Activated CD8-positive, alpha-beta memory T cell treated with anti-CD3 and anti-CD28 coated beads for 36 hours (primary cell): ENCODE results near the gene C4orf50. TPM values are rescaled to one million over a fixed set of nuclear protein-coding genes. Genes with fewer than 3 reads are reported as not detected.

Experiments
- CTCF ChIA-PET: fragments of 350-600 bp; sonication (Branson Sonifier 250); formaldehyde crosslinking; loops from one replicate; lab custom pipeline; 2021; ENCODE audit warnings: antibody characterized with exemption; lab: Charles Lee
- POLR2A ChIA-PET: fragments of 350-600 bp; sonication (Branson Sonifier 250); formaldehyde crosslinking; loops from one replicate; lab custom pipeline; 2021; ENCODE audit warnings: antibody characterized with exemption; lab: Charles Lee
- total RNA-seq, 2 experiments: library from RNA; stranded (reverse); gene quantifications; one replicate each; pipeline ENCODE4 v1.2.3, GENCODE V29; 2021

The C4orf50 gene
- total RNA-seq: under 1 TPM; 0.17 to 0.19 TPM

DNA sequence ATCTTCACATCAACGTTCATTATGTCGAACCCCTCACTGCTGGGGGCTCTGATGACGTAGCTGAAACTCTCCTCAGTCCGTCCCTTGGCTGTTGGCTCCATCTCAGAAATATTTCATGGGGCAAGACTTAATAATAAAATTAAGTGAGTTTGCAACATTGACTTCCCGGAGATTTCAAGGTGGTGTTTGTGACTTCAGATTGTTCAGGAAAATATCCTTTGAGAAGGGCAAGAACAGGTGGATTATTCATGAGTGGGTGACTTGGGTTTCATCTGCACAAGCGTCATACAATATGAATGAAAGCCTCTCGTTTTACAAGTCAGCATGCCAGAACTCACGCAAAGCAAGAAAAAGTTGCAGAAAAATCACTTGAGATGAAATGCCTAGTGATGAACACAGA, at the start of gene C4orf50:
TSS of gene C4orf50 (minus strand) at position 101 of the 400 bp plus-strand sequence.
- CTCF ChIA-PET: no interaction called here
- POLR2A ChIA-PET: no interaction called here

DNA sequence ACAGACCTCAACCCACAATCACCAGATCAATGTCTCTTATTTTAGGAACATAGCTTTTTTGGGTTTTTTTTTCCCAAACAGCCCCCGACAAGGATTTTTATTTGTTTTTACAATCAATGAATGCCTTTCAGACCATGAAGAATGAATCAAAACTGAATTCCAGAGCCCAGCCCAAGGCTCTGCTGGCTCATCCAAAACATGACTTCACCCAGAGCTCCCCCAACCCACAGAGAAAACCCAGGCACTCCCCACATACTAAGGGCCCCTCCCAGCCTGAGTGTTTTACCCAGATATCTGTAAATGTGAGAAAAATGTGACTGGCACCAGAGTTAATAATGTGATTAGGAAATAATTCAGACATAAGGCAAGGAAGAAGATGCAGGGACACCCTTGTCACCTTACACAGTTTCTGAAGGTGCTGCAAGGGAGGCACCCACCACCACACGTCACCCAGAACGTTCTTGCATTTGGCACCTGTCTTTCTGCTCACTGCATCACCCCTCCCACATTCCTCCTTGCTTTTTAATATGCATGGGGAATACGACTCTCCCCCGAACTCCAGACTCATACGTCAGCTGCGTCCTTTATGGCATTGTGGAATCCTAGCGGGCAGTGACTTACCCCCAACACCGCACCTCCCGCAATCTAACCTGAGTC, 47.8 kb upstream of the C4orf50 start:
- POLR2A ChIA-PET: no interaction called here
- CTCF ChIA-PET: no interaction called here

DNA sequence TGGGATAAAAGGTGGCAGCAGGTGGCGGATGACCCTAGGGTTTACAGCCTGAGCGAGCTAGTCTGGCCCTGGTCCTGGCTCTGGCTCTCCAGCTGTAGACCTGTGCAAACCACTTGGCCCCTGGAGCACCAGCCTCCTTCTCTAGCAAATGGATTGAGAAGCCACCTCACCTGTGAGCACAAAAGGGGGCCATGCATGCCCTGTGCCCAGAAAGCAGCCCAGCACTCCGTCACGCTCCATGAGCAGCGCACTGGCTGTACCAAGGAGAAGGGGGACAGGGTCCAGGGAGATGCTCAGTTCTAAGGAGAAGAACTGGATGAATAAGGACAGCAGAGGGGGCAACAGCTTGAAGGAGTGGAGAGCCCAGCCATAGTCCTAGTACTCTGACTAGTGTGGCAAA, 46.9 kb upstream of the C4orf50 start:
- CTCF ChIA-PET: no interaction called here

DNA sequence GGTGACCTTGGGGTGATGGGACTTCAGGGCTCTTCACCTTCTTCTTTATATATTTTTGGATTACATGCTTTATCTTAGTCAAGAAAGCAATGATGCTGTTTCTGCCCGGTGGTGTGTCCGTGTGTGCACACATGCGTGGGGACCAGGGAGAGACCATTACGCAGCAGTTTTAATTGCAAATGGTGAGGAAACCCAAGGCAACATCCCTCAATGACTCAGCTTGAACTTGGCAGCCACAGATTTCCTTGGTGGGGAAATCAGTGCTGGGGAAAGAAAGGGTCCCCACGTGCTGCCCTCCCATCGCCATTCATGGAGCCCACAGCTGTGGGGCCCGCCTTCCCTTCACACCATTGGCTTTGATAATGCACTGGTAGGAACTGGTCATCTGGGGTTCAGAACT, 46.2 kb upstream of the C4orf50 start:
- CTCF ChIA-PET: no interaction called here
- POLR2A ChIA-PET: no interaction called here

More for the DNA sequence above, 46.9 kb upstream of the C4orf50 start:
- POLR2A ChIA-PET: no interaction called here

DNA sequence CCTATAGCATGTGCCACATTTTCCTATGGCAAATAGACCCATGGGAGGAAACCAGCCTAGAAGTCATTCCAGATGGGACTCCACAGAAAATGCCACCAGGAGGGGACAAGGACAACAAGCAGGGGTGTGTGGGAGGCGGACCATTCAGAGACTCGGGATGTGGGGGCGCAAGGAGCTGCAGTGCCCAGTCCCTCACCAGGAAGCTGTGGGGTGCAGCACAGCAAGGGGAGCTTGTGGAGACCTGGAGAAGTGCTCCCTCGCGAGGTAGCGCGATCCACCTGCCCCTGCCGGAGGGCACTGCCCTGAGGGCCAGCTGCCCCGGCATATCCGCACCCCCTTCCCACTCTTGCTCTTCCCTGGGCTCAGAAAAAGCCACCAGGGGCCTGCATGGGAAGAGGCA, 45.5 kb upstream of the C4orf50 start:
- POLR2A ChIA-PET: no interaction called here

DNA sequence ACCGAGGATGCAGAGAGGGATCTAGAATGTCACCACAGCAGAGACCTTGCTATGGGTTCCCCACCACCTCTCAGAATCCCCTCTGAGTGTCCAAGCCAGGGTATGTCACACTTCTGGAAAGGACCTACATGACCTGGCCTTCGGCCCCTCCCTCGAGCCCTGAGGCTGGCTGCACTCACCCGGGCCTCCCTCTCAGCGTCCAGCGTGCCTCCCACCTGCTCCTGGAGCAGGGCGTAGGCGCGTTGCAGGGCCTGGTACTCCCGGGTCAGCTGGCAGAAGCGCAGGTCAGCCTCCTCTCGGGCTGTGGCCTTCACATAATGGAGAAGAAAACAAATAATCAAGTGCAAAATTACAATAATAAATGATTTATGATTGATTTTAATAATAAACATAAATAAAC, 43.9 kb upstream of the C4orf50 start:
- POLR2A ChIA-PET: no interaction called here
- CTCF ChIA-PET: no interaction called here

More for the DNA sequence above, 45.5 kb upstream of the C4orf50 start:
- CTCF ChIA-PET: no interaction called here

GRCh38 chr4:6059375-6059805, 41.2 kb upstream of the C4orf50 start:
- POLR2A ChIA-PET: no interaction called here
- CTCF ChIA-PET: no interaction called here

DNA sequence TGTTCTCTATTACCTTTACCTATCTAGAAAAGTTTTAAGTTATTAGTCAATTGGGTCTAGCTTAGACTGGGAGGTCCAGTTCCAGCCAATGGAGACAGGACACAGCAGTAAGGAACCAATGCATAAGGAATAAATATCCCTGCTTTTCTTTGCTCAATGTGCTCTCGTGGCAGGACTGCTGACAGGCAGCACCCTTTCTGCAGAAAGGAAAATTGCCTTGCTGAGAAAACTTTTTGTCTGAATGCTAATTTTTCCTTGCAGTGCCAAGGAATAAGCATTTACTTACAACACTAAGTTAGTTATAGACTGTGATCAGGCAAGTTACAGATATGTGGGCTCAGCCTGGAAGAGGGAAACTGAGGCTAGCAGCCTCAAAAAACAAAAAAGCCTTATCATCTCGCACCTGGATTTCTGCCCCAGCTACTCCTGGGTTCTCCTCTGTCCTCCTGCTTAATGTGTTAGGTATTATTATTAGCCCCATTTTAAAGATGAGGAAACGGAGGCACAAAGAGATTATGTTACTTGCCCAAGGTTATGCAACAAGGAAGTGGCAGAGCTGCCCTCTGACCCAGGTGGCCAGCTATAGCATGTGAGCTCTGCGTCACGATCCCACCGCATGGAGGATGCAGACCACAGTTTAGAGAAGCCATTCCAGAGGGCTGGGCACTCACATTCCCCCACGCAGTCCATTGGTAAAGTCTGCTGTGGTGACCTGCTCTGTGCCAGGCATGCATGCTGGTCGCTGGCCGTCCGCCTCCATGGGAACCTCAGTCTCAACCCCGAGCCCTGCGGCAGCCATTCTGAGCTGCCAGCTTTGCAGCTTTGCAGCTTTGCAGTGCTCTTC, 40.5 kb upstream of the C4orf50 start:
- CTCF ChIA-PET: no interaction called here
- POLR2A ChIA-PET: no interaction called here

GRCh38 chr4:6056976-6057766, 38.9 kb upstream of the C4orf50 start:
- POLR2A ChIA-PET: no interaction called here
- CTCF ChIA-PET: no interaction called here

- ChIA-PET CTCF (no interaction called here), POLR2A (no interaction called here)
These were observed 37.2 kb upstream of the C4orf50 start for GRCh38 chr4:6055436-6055835.

DNA sequence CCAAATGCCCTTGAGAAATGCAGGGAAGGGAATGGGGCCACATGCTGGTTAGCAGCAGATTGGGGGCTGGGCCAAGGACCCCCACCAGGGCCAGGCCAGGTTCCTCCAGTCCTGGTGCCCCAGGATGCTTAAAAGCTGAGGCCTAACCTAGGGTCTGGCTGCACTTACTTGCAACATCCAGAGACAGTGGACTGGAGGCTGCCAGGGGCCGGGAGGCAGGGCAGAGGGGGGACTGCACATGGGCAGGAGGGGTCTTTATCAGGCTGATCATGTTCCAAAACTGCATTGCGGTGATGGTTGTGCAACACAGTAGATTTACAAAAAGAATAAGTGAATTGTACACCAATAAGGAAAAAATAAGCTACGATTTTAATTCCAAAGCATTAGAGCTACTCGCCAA, 36.8 kb upstream of the C4orf50 start:
- CTCF ChIA-PET: no interaction called here
- POLR2A ChIA-PET: no interaction called here

DNA sequence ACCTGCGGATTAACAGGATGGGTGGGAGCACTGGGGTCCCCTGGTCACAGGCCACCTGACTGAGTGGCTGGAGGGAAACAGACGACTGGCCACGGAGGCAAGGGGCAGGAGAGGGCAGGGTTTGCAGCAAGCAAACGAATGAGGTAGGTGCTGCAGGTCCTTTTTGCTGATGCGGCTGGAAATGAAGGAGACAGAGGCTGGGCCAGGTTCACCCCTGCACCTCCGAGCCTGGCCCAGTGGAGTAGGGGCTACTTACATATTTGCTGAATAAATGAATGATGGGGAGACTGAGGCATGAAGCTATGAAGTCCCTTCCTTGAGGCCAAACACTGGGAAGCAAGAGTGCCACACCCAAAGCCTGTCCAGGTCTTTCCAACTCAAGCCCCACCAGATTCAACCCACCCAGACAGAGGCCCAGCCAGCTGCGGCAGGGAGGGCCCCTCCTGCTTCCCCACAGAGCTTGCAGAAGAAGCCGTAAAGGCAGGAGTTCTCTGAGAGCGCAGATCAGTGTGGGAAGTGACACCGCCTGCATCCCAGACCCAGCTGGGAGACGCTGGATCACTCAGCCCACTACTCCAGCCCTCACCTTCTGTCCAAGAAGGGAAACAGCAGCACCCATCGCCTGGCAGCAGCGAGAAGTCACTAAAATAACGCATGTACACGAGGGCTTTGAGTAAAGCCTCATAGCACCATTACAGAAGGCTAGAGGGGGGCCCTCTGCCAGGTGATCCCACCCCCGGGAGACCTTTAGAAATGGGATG, 36.1 kb upstream of the C4orf50 start:
- ChIA-PET CTCF (no interaction called here), POLR2A (no interaction called here)

- POLR2A ChIA-PET: no interaction called here
- CTCF ChIA-PET: no interaction called here
These were observed 34.4 kb upstream of the C4orf50 start for GRCh38 chr4:6052679-6053078.

DNA sequence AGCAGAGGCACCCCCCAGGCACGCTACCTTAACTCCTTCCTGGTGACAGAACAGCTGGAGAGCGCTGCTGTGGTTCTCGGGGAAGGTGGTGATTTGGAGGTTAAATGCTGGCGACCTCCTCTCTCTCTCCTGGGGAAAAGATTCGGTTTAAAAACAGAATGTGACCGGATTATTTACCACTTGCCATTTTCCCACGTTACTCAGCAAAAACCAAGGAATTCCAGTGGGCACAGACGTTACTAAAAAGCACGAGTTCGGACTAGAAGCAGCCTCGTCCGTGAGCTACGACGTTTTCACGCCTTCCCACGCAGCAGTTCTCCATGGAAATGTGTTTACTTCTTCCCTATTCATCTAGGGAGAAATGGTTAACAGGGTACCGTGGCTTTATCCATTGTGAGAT, 32.3 kb upstream of the C4orf50 start:
- ChIA-PET CTCF (no interaction called here), POLR2A (no interaction called here)

- CTCF ChIA-PET: no interaction called here
- POLR2A ChIA-PET: no interaction called here
These were observed 31.8 kb upstream of the C4orf50 start for GRCh38 chr4:6049985-6050384.

- ChIA-PET CTCF (no interaction called here), POLR2A (no interaction called here)
These were observed 31.0 kb upstream of the C4orf50 start for GRCh38 chr4:6049278-6049677.

- POLR2A ChIA-PET: no interaction called here
- CTCF ChIA-PET: interaction anchor here (0.7 kb wide), 1 partner anchor 367 kb away, joined by 3 read pairs; no protein-coding TSS in a partner anchor
These were observed 30.3 kb upstream of the C4orf50 start for GRCh38 chr4:6048537-6048936.

GRCh38 chr4:6047130-6047673, 29.0 kb upstream of the C4orf50 start:
- CTCF ChIA-PET: no interaction called here
- POLR2A ChIA-PET: no interaction called here

GRCh38 chr4:6046526-6047129, 28.4 kb upstream of the C4orf50 start:
- ChIA-PET POLR2A (no interaction called here), CTCF (no interaction called here)
